COR-L47 (cell line): ENCODE data around the gene UBQLN1.

Experiments
- DNase-seq: peaks from one replicate; lab custom pipeline; 2025; lab: John Stamatoyannopoulos, UW

Gene UBQLN1

GRCh38 chr9:83688921-83689320, 18.8 kb downstream of the UBQLN1 start:
- no peak for DNase-seq

- DNase-seq = no peak
Measured at GRCh38 chr9:83681490-83681889, 26.3 kb downstream of the UBQLN1 start.

DNA sequence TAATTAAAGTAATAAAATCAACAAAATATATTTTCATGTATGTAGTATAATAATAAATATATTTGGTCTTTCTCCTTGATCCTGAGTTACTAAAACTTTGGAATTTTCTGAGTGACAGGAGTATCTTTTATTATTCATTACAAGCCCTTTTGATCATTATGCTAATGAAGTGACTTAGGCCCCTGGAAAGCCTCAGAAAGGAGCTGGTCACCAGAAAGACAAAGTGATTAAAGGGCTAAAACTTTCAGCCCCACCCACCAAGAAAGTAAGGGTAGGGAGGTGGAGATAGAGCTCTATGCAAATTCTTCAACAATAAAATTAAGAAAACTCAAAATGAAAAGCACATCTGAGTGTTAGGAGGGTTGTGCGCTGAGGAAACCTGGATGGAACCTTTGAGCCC, 27.5 kb downstream of the UBQLN1 start:
- DNase-seq = no peak

DNA sequence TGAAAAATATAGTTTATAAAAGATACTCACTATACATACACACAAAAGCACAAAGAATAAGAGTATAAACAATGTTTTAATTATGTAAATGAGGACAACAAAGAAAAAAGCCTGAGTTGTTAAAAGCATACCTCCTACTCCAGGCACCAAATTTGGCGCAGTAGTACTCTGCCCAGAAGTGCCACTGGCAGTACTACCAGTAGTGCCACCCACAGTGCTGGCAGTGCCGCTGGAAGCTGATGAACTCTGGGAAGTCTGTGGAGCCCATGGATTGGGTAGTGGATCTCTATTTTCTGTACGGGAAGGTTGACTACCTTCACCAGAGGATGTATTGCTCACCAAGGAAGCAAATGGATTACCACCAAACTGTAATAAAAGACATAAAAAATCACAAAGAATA, 30.2 kb downstream of the UBQLN1 start:
- DNase-seq = no peak

- no peak for DNase-seq
Measured at GRCh38 chr9:83675466-83675865, 32.3 kb downstream of the UBQLN1 start.

DNA sequence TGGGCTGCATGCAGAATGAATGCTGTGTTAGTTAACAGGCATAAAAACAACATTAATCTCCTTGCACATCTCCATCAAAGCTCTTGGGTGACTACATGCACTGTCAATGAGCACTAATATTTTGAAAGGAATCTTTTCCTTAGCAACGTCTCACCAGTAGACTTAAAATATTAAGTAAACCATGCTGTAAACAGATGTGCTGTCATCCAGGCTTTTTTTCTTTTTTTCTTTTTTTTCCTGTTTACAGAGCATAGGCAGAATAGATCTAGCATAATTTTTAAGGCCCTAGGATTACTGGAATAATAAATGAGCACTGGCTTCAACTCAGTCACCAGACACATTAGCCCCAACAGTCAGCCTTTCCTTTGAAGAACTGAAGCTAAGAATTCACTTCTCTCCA, 36.3 kb downstream of the UBQLN1 start:
- DNase-seq = no peak

- no peak for DNase-seq
Measured at GRCh38 chr9:83670381-83670780, 37.4 kb downstream of the UBQLN1 start.

- DNase-seq = no peak
Measured at GRCh38 chr9:83669067-83669466, 38.7 kb downstream of the UBQLN1 start.

DNA sequence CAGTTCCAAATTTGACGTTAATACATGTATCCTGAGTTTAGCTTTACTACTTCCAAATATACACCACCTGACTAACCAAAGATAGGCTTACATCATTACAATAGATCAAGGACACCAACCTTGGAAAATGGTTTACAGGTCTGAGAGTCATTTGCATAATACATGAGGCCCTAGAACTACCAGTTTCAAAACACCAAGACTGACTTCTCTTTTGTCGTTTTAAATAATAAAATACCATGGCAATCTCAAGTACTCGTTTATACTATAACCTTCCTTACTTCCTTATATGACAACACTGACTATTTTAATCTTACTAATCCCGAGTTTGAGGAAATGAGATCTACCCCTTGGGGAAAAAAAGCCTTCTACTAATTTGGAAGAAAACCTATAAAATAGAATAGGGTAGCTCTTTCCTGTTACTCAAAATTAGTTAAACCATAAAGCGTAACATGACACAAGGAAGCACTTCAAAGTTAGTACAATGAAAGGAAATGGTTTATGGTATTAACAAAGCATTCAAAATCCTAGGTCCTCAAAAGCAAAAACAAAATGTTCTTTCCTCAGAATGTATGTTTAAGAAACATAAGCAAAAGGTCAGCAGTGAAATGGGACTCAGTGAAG, 42.1 kb downstream of the UBQLN1 start:
- DNase-seq = no peak

DNA sequence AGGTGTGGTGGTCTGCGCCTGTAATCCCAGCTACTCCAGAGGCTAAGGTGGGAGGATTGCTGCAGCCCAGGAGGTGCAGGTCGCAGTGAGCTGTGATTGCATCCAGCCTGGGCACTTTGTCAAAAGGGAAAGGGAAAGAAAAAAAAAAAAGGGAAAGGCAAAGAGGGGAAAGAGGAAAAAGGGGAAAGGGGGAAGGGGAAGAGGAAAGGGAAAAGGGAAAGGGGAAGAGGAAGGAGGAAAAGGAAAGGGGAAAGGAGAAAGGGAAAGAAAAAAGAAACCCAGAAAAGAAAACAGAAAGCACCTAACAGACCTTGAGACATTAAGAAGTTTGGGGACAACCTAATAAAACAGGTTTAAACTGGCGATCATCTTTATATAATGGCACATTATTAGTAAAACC, 44.8 kb downstream of the UBQLN1 start:
- DNase-seq = no peak

- DNase-seq = no peak
Measured at GRCh38 chr9:83656952-83657351, 50.8 kb downstream of the UBQLN1 start.

DNA sequence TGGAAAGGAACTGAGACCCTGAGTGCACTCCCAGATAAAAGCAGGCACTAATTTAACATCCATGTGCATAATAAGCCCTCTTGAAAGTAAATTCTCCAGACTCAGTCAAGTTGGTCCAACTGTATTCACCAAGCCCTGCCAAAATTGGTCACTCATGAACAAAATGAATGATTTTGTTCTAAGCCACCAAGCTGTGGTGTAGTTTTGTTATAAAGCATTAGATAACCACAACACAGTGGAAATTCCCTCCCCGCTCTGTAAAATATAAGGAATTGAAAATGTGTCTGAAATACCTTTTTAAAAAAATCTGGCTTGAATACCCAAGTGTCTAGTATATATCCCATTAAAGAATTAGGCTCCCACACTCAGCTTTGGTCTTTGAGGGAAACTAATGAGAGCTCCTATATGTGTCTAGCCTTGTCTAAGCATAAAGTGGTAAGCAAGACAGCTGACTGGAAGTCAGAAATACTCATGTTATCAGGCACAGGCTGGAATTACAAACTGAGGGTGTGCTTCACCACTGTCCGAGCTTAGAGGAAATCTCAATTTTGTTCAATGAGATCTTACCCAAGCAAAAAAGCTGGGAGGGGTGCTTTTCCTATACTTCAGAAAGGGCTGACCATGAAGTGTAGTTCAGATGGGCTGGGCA, 51.6 kb downstream of the UBQLN1 start:
- DNase-seq = no peak

- no peak for DNase-seq
Measured at GRCh38 chr9:83655433-83655832, 52.3 kb downstream of the UBQLN1 start.

- DNase-seq = no peak
Measured at GRCh38 chr9:83652433-83652832, 55.3 kb downstream of the UBQLN1 start.

- DNase-seq = no peak
Measured at GRCh38 chr9:83651558-83651957, 56.2 kb downstream of the UBQLN1 start.

- no peak for DNase-seq
Measured at GRCh38 chr9:83649515-83649914, 58.2 kb downstream of the UBQLN1 start.

- peak; percentile 49 for DNase-seq
Measured at GRCh38 chr9:83649080-83649479, 58.7 kb downstream of the UBQLN1 start.

- DNase-seq = no peak
Measured at GRCh38 chr9:83646500-83647239, 61.1 kb downstream of the UBQLN1 start.

- DNase-seq = no peak
Measured at GRCh38 chr9:83642793-83643192, 65.0 kb downstream of the UBQLN1 start.

GRCh38 chr9:83639266-83639665, 68.5 kb downstream of the UBQLN1 start:
- no peak for DNase-seq

DNA sequence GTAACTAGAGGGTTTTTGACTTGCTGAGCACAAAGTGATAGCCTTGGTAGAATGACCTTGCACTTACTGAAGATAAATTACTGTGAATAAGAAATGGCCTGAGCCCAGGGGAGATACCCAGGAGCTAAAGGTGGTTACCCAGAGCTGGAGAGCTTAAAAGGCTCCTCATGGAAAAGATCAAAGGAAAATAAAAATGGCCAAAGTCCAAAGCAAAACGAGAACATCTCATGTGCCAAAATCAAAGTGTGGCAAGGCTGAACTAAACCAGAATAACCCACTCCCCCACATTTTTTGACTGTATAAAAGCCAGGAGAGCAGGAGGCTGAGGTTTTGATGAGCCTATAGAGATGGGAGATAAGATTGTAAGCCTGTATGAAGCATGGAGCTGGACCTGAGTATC, 70.4 kb downstream of the UBQLN1 start:
- no peak for DNase-seq

DNA sequence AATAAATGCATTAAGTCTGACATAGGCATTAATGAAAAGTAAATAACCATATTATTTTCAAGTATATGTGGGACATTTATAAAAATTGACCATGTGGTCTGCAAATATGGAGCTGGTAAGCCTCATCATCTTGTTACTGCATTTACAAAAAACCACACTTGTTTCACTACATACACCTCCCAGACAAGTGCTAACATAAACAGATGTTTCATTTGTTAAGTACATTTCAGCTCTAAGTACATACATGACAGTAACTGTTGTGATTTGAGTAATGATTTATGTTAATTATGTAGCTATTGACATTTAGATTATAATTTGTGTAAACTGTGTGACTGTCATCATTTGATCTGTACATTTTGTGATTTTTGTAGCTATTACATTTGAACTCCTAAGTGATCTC, 70.9 kb downstream of the UBQLN1 start:
- DNase-seq = no peak

DNA sequence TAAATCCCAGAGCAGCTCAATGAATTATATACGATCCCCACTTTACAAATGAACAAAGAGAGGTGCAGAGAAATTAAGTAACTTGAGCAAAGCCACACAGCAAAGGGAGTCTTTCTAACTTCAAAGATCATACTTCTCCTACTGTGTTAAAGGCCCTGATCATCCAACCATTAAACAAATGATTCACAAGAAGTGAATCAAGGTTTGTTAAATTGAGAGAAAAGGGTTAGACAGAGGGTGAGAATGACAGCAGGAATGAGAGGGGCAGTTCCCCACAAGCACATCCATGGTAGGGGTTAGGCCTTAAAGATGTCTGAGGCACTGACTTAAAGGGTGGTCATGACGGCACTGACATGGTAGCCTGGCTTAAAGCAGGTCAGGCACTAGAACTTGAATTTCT, 74.1 kb downstream of the UBQLN1 start:
- DNase-seq = no peak
